NCI-H128 (cell line): ENCODE results near the gene RIPPLY2.

Experiments
- DNase-seq: peaks from one replicate; lab custom pipeline; 2025; ENCODE audit not compliant: unreplicated experiment; lab: John Stamatoyannopoulos, UW

Gene RIPPLY2

DNA sequence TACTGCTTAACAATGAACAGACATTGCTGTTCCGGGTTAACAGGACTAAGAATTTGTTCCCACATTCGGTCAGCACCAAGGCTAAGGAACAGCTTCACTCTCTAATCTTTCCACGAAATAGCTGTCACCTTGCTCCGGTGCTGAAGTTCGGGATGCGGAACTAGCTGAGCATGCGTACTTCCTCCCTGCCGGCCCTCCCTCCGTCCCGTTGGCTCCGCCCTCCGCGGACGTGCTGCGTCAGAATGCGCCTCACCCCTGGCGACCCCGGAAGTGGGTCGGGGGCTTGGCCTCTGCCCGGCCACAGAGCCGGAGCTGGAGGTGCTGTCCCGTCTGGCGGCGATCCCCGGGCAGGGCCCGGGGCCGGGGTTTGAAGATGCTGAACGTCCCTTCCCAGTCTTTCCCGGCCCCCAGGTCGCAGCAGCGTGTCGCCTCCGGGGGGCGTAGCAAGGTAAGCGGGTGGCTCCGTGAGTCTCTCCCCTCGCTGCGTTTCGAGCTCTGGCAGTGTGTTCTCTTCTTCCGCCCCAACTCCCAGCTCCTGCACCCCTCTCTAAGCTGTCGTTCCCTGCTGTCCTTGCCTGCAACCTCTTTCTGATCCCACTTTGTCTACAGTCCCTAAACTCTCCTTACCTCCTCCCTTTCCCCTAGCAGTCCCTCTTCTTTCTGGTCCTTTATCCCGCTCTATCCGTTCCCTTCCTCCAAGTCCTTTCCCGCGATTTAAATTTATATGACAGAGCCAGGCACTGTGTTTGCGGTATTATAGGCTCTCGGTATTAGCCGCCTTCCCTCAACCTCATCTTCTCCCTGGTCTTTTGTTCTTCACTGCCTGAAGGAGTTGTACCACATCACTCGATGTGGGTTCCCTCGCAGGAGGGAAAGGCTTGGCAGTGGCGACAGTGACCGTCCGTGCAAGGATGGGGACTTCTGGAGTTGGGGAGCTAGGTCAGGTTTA lies 6.5 kb downstream of the RIPPLY2 start, which contains the start of gene CYB5R4:
CYB5R4 (plus strand) TSS at position 280 of the 949 bp plus-strand sequence; CDS start at position 374, 94 bp downstream.
- peak; percentile 71 for DNase-seq

DNA sequence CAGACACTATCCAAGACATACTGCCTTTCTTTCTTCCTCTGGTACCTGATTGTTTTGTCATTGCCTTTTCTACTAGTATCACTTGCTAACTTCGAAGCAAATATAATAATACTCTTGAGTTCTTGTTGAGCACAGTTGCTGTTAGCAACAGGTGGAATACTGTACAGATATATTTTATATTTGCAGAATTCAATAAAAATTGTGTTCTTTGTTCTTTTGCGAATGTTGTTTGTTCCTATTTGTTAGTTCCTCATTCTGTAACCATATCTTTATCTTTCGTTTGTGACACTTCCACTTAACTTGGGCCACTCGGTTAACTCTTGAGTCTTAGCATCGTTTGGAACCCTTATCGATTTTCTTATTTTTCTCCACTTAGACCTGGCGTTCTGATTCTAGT lies 7.2 kb downstream of the RIPPLY2 start:
- DNase-seq: no peak

DNA sequence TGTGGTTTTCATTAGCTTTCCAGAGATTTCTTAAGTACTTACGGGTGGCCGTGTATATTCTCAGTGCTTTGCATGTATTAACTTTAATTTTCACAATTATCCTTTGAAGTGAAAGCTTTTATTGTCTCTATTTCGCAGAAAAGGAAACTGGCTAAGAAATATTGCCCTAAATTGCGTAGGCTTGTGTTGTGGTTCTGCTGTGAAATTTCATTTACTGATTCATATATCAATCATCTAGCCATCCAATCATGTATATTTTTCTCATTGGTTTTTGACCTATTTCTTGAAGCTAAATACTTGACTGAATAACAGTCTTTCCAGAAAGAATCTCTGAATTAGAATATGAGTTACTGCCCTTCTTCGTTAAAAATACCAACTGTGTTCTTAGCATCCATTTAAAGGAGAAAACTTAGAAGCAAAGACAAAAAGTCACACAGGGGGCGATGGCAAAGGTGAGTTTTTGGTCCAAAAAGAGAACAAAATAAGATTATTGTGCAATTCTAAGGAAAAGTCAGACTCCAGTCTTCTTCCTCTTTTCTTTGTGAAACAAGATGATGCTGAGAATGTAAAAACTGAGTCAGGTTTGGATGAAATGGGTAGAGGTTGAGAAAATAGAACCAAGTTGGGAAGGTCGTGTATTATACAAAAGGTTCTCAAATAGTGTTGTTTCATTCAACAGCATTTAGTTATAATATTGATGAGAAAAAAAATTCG lies 7.8 kb downstream of the RIPPLY2 start:
- no peak for DNase-seq

DNA sequence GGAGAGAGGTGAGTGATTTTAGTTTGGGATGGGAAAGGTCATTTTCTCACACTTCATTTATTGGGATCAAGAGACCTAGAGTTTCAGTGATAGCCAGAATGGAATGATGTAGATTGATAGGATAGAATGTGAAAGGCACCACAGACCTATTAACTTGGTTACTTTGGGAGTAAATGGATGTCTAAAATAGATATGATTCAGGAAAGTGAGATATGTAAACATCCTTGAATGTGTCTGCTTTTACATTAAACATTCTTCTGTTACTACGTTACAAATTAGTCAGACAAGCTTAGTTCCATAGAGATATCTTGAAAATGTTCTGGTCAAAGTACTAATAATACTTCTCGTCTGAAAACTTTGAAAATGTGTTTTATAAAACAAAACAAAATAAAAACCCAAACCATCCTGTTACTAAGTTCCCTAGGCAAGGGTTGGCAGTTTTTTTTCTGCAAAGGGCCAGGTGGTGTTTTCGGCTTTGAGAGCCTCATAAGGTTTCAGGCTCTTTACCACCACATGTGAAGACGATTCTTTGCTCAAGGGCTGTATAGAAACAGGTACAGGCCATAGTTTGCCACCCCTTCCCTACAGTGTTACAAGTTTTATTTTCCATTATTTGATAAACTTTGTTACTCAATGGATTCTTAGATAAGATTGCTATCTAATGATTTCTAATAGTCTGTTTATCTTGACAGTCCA lies 9.8 kb downstream of the RIPPLY2 start:
- DNase-seq: no peak

GRCh38 chr6:83867043-83867442 lies 13.9 kb downstream of the RIPPLY2 start:
- DNase-seq: no peak

DNA sequence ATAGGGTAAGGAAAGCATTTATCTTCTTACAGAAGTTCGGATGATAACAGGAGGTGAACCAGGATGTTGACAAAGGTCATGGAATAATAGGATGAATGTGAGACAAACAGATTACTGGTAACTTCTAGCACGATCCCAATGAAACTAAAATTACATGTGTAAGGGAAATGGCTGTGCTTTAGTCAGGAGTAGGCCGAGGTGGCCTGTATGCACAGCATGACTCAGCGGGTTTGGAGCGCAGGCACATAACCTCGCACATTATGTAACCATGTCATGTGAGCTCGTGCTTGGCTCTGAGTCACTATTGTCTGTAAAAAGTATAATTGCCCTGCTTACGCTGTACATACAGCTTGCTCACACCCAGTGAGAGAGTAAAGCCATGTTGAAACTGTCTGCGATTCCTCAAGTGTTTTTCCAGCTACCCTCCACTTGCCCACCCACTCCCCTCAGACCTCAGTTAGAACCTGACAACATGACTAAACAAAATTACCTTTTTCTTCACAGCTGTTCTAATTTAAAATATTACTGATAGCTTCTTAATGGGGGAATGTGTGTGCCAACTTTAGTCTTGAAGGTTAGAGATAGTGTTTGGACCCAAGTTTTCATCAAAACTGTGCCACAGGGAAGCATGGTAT lies 14.5 kb downstream of the RIPPLY2 start:
- no peak for DNase-seq

DNA sequence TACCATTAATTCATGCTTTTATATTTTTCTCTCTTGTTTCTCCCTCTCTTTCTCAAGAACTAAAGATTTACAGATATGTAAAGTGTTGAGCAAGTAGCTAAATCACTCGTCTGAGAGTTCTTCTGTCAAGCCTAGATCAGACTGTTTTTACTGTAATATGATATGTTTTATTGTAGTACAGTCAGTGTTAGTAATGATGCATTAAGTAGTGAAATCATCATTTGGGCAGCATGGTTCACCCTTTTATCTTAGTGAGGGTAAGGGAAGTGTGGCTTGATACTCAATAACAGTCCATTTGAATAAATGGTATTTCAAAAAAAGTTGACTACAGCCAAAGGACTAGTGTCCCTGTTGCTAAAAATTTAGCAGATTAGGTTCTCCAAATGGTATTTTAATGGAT lies 15.5 kb downstream of the RIPPLY2 start:
- no peak for DNase-seq

- no peak for DNase-seq
Measured at GRCh38 chr6:83870649-83871048, 17.5 kb downstream of the RIPPLY2 start.

- no peak for DNase-seq
Measured at GRCh38 chr6:83872386-83873118, 19.4 kb downstream of the RIPPLY2 start.

GRCh38 chr6:83873869-83874268 lies 20.7 kb downstream of the RIPPLY2 start:
- no peak for DNase-seq

GRCh38 chr6:83875843-83876242 lies 22.7 kb downstream of the RIPPLY2 start:
- DNase-seq: no peak

GRCh38 chr6:83878902-83879644 lies 25.9 kb downstream of the RIPPLY2 start:
- DNase-seq: no peak

DNA sequence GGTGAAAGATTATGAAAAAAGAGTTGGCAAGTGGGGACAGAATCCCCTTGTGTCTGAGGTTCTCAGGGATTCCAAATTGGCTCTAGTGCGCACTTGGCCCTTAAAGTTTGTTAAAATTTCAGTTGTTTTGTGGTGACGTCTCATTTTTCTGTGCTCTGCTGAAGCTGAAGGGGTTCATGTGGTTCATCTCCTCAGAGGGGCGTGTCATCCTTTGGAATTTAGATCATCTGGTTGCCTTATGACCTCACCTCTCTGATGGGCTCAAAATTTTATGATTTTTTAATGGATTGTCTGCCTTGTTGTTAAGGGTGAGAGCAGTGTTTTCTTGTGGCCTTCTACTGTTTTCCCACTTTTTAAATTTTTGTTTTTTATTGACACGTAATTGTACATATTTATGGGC lies 26.6 kb downstream of the RIPPLY2 start:
- DNase-seq: no peak

DNA sequence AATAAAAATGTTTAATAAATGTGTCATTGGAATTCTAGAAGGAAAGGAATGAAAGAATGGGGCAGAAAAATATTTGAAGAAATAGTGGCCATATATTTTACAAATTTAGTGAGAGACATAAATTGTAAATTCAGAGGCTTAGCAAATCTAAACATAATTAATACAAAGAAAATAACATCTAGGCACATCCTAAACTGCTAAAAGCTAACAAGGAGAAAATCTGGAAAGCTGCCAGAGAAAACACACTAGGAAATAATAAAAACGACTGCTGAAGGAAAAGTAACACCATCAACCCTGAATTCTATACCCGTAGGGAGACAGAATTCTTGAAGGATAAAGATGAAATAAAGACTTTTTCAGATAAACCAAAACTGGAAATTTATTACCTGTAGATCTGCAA lies 30.1 kb downstream of the RIPPLY2 start:
- DNase-seq: no peak

DNA sequence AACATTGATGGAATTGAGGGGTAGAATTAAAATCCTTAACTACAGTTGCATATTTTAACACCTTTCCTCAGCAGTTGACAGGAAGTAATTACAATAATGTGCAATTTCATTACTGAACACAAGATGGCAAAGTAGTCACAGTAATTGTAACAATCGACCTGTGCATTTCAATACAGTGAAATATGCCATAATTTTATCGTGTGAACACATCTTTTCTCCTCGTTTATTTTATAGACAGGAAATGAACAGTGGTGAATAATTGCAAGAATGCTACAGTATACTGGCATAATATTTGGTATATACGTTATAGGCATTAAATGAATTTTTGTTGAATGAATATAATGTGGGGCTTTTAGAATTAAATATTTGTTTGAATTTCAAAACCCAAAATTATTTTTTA lies 31.4 kb downstream of the RIPPLY2 start:
- DNase-seq: no peak

DNA sequence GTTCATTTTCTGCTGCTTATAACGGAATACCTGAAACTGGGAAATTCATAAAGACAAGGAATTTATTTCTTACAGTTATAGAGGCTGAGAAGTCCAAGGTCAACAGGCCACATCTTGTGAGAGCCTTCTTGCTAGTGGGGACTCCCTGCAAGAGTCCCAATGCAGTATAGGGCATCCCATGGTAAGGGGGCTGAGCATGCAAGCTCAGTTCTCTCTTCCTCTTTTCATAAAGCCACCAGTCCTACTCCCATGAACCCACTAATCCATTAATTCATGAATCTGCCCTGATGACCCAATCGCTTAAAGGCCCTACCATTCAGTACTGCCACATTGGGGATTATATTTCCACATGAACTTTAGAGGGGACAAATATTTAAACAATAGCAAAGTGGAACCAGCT lies 32.8 kb downstream of the RIPPLY2 start:
- no peak for DNase-seq

DNA sequence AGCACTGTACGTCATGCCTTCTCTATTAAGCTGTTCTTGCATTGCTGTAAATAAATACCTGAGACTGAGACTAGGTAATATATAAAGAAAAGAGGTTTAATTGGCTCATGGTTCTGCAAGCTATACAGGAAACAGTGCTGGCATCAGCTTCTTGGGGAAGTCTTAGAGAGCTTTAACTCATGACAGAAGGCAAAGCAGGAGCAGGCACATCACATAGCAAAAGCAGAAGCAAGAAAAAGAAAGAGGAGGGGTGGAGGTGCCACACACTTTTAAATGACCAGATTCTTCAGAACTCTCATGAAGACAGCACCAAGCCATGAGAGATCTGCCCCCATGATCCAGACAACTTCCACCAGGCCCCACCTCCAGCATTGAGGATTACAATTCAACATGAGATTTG lies 36.5 kb downstream of the RIPPLY2 start:
- DNase-seq: no peak

DNA sequence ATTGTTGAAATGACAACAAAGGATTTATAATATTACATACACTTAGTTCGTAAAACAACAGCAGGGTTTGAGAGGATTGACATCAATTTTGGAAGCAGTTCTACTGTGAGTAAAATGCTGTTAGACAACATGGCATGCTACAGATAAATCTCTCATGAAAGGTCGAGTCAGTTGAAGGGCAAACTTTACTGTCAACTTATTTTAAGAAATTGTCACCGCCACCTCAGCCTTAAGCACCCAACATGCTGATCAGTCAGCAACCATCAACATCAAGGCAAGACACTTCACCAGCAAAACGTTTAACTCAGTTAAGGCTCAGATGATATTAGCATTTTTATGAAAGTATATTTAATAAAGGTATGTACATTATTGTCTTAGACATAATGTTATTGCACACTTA lies 37.4 kb downstream of the RIPPLY2 start:
- DNase-seq: no peak

- no peak for DNase-seq
Measured at GRCh38 chr6:83891586-83891985, 38.4 kb downstream of the RIPPLY2 start.

- peak; percentile 27 for DNase-seq
Measured at GRCh38 chr6:83893024-83893423, 39.9 kb downstream of the RIPPLY2 start.
